Measurements from ENCODE around the gene NPFFR1.

GRCh38 chr10:70308121-70309060, 24.6 kb upstream of the NPFFR1 start:
- TF ChIP-seq POLR2A (IDR thresholded peaks at IDR 0.05) = no peak
- TF ChIP-seq, protein P1, sequence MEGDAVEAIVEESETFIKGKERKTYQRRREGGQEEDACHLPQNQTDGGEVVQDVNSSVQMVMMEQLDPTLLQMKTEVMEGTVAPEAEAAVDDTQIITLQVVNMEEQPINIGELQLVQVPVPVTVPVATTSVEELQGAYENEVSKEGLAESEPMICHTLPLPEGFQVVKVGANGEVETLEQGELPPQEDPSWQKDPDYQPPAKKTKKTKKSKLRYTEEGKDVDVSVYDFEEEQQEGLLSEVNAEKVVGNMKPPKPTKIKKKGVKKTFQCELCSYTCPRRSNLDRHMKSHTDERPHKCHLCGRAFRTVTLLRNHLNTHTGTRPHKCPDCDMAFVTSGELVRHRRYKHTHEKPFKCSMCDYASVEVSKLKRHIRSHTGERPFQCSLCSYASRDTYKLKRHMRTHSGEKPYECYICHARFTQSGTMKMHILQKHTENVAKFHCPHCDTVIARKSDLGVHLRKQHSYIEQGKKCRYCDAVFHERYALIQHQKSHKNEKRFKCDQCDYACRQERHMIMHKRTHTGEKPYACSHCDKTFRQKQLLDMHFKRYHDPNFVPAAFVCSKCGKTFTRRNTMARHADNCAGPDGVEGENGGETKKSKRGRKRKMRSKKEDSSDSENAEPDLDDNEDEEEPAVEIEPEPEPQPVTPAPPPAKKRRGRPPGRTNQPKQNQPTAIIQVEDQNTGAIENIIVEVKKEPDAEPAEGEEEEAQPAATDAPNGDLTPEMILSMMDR (IDR thresholded peaks at IDR 0.05) = no peak
